Measurements from ENCODE around the gene TMEM185A.
"Not testable (repeated sequence)": the region's sequence is repeated elsewhere in the genome, so short reads cannot be mapped to it uniquely, and the experiment has no call there.

DNA sequence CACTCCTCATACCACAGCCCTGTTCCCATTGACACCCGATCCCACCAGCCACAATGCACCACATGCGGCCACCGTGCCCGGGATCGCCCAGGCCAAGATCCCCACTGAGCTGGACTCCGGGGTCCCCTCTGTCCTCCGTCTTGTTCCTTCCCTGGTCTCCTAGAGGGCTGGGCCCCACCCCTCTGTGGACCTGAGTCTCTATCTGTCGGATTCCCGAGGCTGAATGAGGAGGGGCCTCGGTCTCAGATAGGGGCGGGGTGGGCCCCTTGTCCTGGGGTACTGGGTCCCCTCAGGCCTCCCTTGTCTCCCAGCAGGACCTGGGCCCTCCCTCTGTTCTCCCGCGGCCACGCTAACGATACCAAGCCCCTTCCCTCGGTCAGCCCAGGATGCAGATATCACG, 46.0 kb downstream of the TMEM185A start:
- TF ChIP-seq, protein P1, sequence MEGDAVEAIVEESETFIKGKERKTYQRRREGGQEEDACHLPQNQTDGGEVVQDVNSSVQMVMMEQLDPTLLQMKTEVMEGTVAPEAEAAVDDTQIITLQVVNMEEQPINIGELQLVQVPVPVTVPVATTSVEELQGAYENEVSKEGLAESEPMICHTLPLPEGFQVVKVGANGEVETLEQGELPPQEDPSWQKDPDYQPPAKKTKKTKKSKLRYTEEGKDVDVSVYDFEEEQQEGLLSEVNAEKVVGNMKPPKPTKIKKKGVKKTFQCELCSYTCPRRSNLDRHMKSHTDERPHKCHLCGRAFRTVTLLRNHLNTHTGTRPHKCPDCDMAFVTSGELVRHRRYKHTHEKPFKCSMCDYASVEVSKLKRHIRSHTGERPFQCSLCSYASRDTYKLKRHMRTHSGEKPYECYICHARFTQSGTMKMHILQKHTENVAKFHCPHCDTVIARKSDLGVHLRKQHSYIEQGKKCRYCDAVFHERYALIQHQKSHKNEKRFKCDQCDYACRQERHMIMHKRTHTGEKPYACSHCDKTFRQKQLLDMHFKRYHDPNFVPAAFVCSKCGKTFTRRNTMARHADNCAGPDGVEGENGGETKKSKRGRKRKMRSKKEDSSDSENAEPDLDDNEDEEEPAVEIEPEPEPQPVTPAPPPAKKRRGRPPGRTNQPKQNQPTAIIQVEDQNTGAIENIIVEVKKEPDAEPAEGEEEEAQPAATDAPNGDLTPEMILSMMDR (IDR thresholded peaks at IDR 0.05) = not testable (repeated sequence)
- not testable (repeated sequence) for TF ChIP-seq POLR2A, POLR2AphosphoS5 (IDR thresholded peaks at IDR 0.05)
